Measurements from ENCODE around the gene COL26A1. TPM values are rescaled to one million over a fixed set of nuclear protein-coding genes. Genes with fewer than 3 reads are reported as not detected.
"Not testable (repeated sequence)": the region's sequence is repeated elsewhere in the genome, so short reads cannot be mapped to it uniquely, and the experiment has no call there.

The COL26A1 gene
- total RNA-seq, 1 donor from 2014 or later: 6.7 TPM

GRCh38 chr7:101546308-101546936, 183.7 kb downstream of the COL26A1 start:
- no peak for DNase-seq (ENCODE audit: low spot score)
- ATAC-seq: no peak

- ATAC-seq (no peak), DNase-seq (ENCODE audit: low spot score) (no peak)
These were observed 184.6 kb downstream of the COL26A1 start for GRCh38 chr7:101547022-101547915.

GRCh38 chr7:101547916-101548661, 185.4 kb downstream of the COL26A1 start:
- ATAC-seq (no peak), DNase-seq (ENCODE audit: low spot score) (no peak)

GRCh38 chr7:101549734-101550133, 187.1 kb downstream of the COL26A1 start:
- ATAC-seq: no peak
- no peak for DNase-seq (ENCODE audit: low spot score)

GRCh38 chr7:101550641-101551541, 188.2 kb downstream of the COL26A1 start:
- DNase-seq (ENCODE audit: low spot score) (peak; percentile 37), ATAC-seq (no peak)

GRCh38 chr7:101553018-101553770, 190.5 kb downstream of the COL26A1 start:
- peak; percentile 39 for DNase-seq (ENCODE audit: low spot score)
- no peak for ATAC-seq

GRCh38 chr7:101553771-101554445, 191.2 kb downstream of the COL26A1 start:
- DNase-seq (ENCODE audit: low spot score): peak; percentile 28
- no peak for ATAC-seq

- no peak for ATAC-seq
- no peak for DNase-seq (ENCODE audit: low spot score)
These were observed 192.1 kb downstream of the COL26A1 start for GRCh38 chr7:101554584-101555268.

GRCh38 chr7:101555269-101555920, 192.7 kb downstream of the COL26A1 start:
- ATAC-seq: no peak
- peak; percentile 26 for DNase-seq (ENCODE audit: low spot score)

GRCh38 chr7:101555921-101556275, 193.2 kb downstream of the COL26A1 start:
- ATAC-seq (no peak), DNase-seq (ENCODE audit: low spot score) (peak; percentile 35)

GRCh38 chr7:101556453-101556968, 193.8 kb downstream of the COL26A1 start:
- no peak for DNase-seq (ENCODE audit: low spot score)
- no peak for ATAC-seq

- ATAC-seq (no peak), DNase-seq (ENCODE audit: low spot score) (peak; percentile 34)
These were observed 194.7 kb downstream of the COL26A1 start for GRCh38 chr7:101557421-101557820.

GRCh38 chr7:101557978-101558741, 195.5 kb downstream of the COL26A1 start:
- ATAC-seq (no peak), DNase-seq (ENCODE audit: low spot score) (peak; percentile 41)

- DNase-seq (ENCODE audit: low spot score) (peak; percentile 42), ATAC-seq (peak; percentile 29)
These were observed 196.2 kb downstream of the COL26A1 start for GRCh38 chr7:101558742-101559325.

GRCh38 chr7:101559586-101559985, 196.9 kb downstream of the COL26A1 start:
- DNase-seq (ENCODE audit: low spot score) (peak; percentile 15), ATAC-seq (no peak)

- not testable (repeated sequence) for ATAC-seq
- peak; percentile 19 for DNase-seq (ENCODE audit: low spot score)
These were observed 197.3 kb downstream of the COL26A1 start for GRCh38 chr7:101560021-101560420.

GRCh38 chr7:101560856-101561255, 198.2 kb downstream of the COL26A1 start:
- ATAC-seq (peak; percentile 31), DNase-seq (ENCODE audit: low spot score) (peak; percentile 41)

All from left lobe of liver (tissue), 2 donors.